Activated naive CD4-positive, alpha-beta T cell treated with anti-CD3 and anti-CD28 coated beads for 36 hours (primary cell): Measurements from ENCODE around the gene ADIG. TPM values are rescaled to one million over a fixed set of nuclear protein-coding genes. Genes with fewer than 3 reads are reported as not detected.
"Not testable (repeated sequence)": the region's sequence is repeated elsewhere in the genome, so short reads cannot be mapped to it uniquely, and the experiment has no call there.

Experiments
- CTCF ChIA-PET: fragments of 350-600 bp; sonication (Branson Sonifier 250); formaldehyde crosslinking; loops from one replicate; lab custom pipeline; 2021; ENCODE audit warnings: antibody characterized with exemption; lab: Charles Lee
- DNase-seq: peaks from one replicate; pipeline ENCODE4 v3.0.0-alpha.2; 2020
- H3K27ac Mint-ChIP-seq: one replicate; pipeline ENCODE4 v1.8.0; 2021; ENCODE audit warnings: mild to moderate bottlenecking, mixed read lengths
- H3K27me3 Mint-ChIP-seq: one replicate; pipeline ENCODE4 v1.8.0; 2021; ENCODE audit warnings: low read depth, mixed read lengths
- H3K36me3 Mint-ChIP-seq: one replicate; pipeline ENCODE4 v1.8.0; 2021; ENCODE audit warnings: low read depth, mixed read lengths
- H3K4me1 Mint-ChIP-seq: one replicate; pipeline ENCODE4 v1.8.0; 2021; ENCODE audit warnings: low read depth, mixed read lengths
- H3K4me3 Mint-ChIP-seq: one replicate; pipeline ENCODE4 v1.8.0; 2021; ENCODE audit warnings: mild to moderate bottlenecking, moderate library complexity, mixed read lengths
- H3K9me3 Mint-ChIP-seq: one replicate; pipeline ENCODE4 v1.8.0; 2021; ENCODE audit warnings: mixed read lengths
- intact Hi-C: fragments of 100-400 bp; cut with micrococcal nuclease; formaldehyde crosslinking; loops from one replicate; pipeline ENCODE4 v1.15.1; 2023
- total RNA-seq, 2 experiments: library from RNA; stranded (reverse); gene quantifications; one replicate each; pipeline ENCODE4 v1.2.3, GENCODE V29; 2021

The ADIG gene
- total RNA-seq, 2 experiments from 2014 or later: not detected

- no peaks in the 10 kb centered on the region for H3K36me3 Mint-ChIP-seq
- no peak overlapping the region for H3K27ac Mint-ChIP-seq
- intact Hi-C loops: no loop called here
- no peak overlapping the region for H3K4me3 Mint-ChIP-seq
- no peak for DNase-seq
- no peaks in the 10 kb centered on the region for H3K9me3 Mint-ChIP-seq
- H3K27me3 Mint-ChIP-seq: no peaks in the 10 kb centered on the region
- CTCF ChIA-PET: interaction anchor here (0.6 kb wide), 1 partner anchor 21 kb away, joined by 3 read pairs; no protein-coding TSS in a partner anchor
- H3K4me1 Mint-ChIP-seq: no peaks in the 10 kb centered on the region
Observed at GRCh38 chr20:38583306-38583705, 2.3 kb downstream of the ADIG start.

- Mint-ChIP-seq H3K36me3 (no peaks in the 10 kb centered on the region), H3K4me3 (no peak overlapping the region), H3K9me3 (no peaks in the 10 kb centered on the region), H3K27me3 (no peaks in the 10 kb centered on the region), H3K4me1 (no peaks in the 10 kb centered on the region), H3K27ac (no peak overlapping the region)
- CTCF ChIA-PET: no interaction called here
- DNase-seq: no peak
- intact Hi-C loops: no loop called here
Observed at GRCh38 chr20:38584099-38584763, 3.2 kb downstream of the ADIG start.

GRCh38 chr20:38585404-38586180 is 4.6 kb downstream of the ADIG start:
- Mint-ChIP-seq H3K27ac (no peak overlapping the region), H3K27me3 (no peaks in the 10 kb centered on the region), H3K4me3 (no peak overlapping the region), H3K4me1 (no peaks in the 10 kb centered on the region), H3K9me3 (no peaks in the 10 kb centered on the region), H3K36me3 (no peaks in the 10 kb centered on the region)
- DNase-seq: no peak
- CTCF ChIA-PET: no interaction called here
- intact Hi-C loops: no loop called here

GRCh38 chr20:38586181-38586525 is 5.2 kb downstream of the ADIG start:
- Mint-ChIP-seq H3K27ac (no peak overlapping the region), H3K36me3 (no peaks in the 10 kb centered on the region), H3K4me1 (no peaks in the 10 kb centered on the region), H3K9me3 (no peaks in the 10 kb centered on the region), H3K27me3 (no peaks in the 10 kb centered on the region), H3K4me3 (no peak overlapping the region)
- CTCF ChIA-PET: no interaction called here
- intact Hi-C loops: no loop called here
- DNase-seq: no peak

- CTCF ChIA-PET: interaction anchor here (0.7 kb wide), 1 partner anchor 95 kb away, joined by 4 read pairs; no protein-coding TSS in a partner anchor
- Mint-ChIP-seq H3K4me1 (no peaks in the 10 kb centered on the region), H3K4me3 (no peak overlapping the region), H3K27ac (no peak overlapping the region), H3K9me3 (no peaks in the 10 kb centered on the region), H3K27me3 (no peaks in the 10 kb centered on the region), H3K36me3 (no peaks in the 10 kb centered on the region)
- no peak for DNase-seq
- intact Hi-C loops: no loop called here
Observed at GRCh38 chr20:38588303-38588702, 7.3 kb downstream of the ADIG start.

- H3K4me3 Mint-ChIP-seq: no peak overlapping the region
- no peaks in the 10 kb centered on the region for H3K27me3 Mint-ChIP-seq
- no peak overlapping the region for H3K27ac Mint-ChIP-seq
- intact Hi-C loops: no loop called here
- no peak for DNase-seq
- no peaks in the 10 kb centered on the region for H3K9me3 Mint-ChIP-seq
- H3K4me1 Mint-ChIP-seq: no peaks in the 10 kb centered on the region
- CTCF ChIA-PET: no interaction called here
- H3K36me3 Mint-ChIP-seq: no peaks in the 10 kb centered on the region
Observed at GRCh38 chr20:38589351-38589750, 8.4 kb downstream of the ADIG start.

GRCh38 chr20:38589967-38590675 is 9.1 kb downstream of the ADIG start:
- Mint-ChIP-seq H3K27me3 (no peaks in the 10 kb centered on the region), H3K4me3 (no peak overlapping the region), H3K27ac (no peak overlapping the region), H3K36me3 (no peaks in the 10 kb centered on the region), H3K4me1 (no peaks in the 10 kb centered on the region), H3K9me3 (no peaks in the 10 kb centered on the region)
- DNase-seq: no peak
- intact Hi-C loops: no loop called here
- CTCF ChIA-PET: no interaction called here

- H3K9me3 Mint-ChIP-seq: no peaks in the 10 kb centered on the region
- intact Hi-C loops: no loop called here
- no peaks in the 10 kb centered on the region for H3K4me1 Mint-ChIP-seq
- no peak overlapping the region for H3K4me3 Mint-ChIP-seq
- CTCF ChIA-PET: no interaction called here
- H3K36me3 Mint-ChIP-seq: no peaks in the 10 kb centered on the region
- no peak for DNase-seq
- H3K27me3 Mint-ChIP-seq: no peaks in the 10 kb centered on the region
- no peak overlapping the region for H3K27ac Mint-ChIP-seq
Observed at GRCh38 chr20:38590676-38591473, 9.9 kb downstream of the ADIG start.

GRCh38 chr20:38591474-38592410 is 10.7 kb downstream of the ADIG start:
- no peak overlapping the region for H3K4me3 Mint-ChIP-seq

GRCh38 chr20:38592411-38592790 is 11.4 kb downstream of the ADIG start:
- DNase-seq, intact Hi-C loops, CTCF ChIA-PET, H3K4me1 Mint-ChIP-seq, H3K4me3 Mint-ChIP-seq, H3K9me3 Mint-ChIP-seq, H3K36me3 Mint-ChIP-seq, H3K27ac Mint-ChIP-seq, H3K27me3 Mint-ChIP-seq: not testable (repeated sequence)

More at GRCh38 chr20:38591474-38592410, 10.7 kb downstream of the ADIG start:
- Mint-ChIP-seq H3K27ac (no peak overlapping the region), H3K9me3 (no peaks in the 10 kb centered on the region), H3K36me3 (no peaks in the 10 kb centered on the region), H3K4me1 (no peaks in the 10 kb centered on the region), H3K27me3 (no peaks in the 10 kb centered on the region)
- intact Hi-C loops: no loop called here
- CTCF ChIA-PET: no interaction called here
- no peak for DNase-seq

GRCh38 chr20:38594281-38594680 is 13.3 kb downstream of the ADIG start:
- H3K4me3 Mint-ChIP-seq, DNase-seq, H3K9me3 Mint-ChIP-seq, CTCF ChIA-PET, H3K4me1 Mint-ChIP-seq, H3K36me3 Mint-ChIP-seq, H3K27ac Mint-ChIP-seq, intact Hi-C loops, H3K27me3 Mint-ChIP-seq: not testable (repeated sequence)
